Fibroblast of skin of right biceps (primary cell): Measurements from ENCODE around the gene CLEC19A.

Experiments used
- DNase-seq: peaks from one replicate; pipeline ENCODE4 v3.0.0-alpha.2; 2013

CLEC19A gene

GRCh38 chr16:19285431-19285830, at the start of gene CLEC19A:
TSS of gene CLEC19A (plus strand) at chr16:19285731. CDS start at chr16:19285852, 121 bp downstream.
- no peak for DNase-seq

- no peak for DNase-seq
Observed at GRCh38 chr16:19235886-19236285, 49.6 kb upstream of the CLEC19A start.

GRCh38 chr16:19236561-19237209, 48.8 kb upstream of the CLEC19A start:
- no peak for DNase-seq

- DNase-seq: no peak
Observed at GRCh38 chr16:19238406-19238805, 47.1 kb upstream of the CLEC19A start.

- DNase-seq: no peak
Observed at GRCh38 chr16:19239511-19240155, 45.9 kb upstream of the CLEC19A start.

- no peak for DNase-seq
Observed at GRCh38 chr16:19240494-19240893, 45.0 kb upstream of the CLEC19A start.

- DNase-seq: no peak
Observed at GRCh38 chr16:19241512-19241911, 44.0 kb upstream of the CLEC19A start.

- no peak for DNase-seq
Observed at GRCh38 chr16:19242186-19242585, 43.3 kb upstream of the CLEC19A start.

GRCh38 chr16:19242987-19243575, 42.5 kb upstream of the CLEC19A start:
- no peak for DNase-seq

- no peak for DNase-seq
Observed at GRCh38 chr16:19245326-19245925, 40.1 kb upstream of the CLEC19A start.

- DNase-seq: no peak
Observed at GRCh38 chr16:19252904-19253303, 32.6 kb upstream of the CLEC19A start.

- no peak for DNase-seq
Observed at GRCh38 chr16:19254611-19255010, 30.9 kb upstream of the CLEC19A start.

GRCh38 chr16:19264123-19264673, 21.3 kb upstream of the CLEC19A start:
- DNase-seq: no peak

GRCh38 chr16:19265380-19265930, 20.1 kb upstream of the CLEC19A start:
- DNase-seq: no peak

- no peak for DNase-seq
Observed at GRCh38 chr16:19266774-19267173, 18.8 kb upstream of the CLEC19A start.

GRCh38 chr16:19269098-19269497, 16.4 kb upstream of the CLEC19A start:
- DNase-seq: no peak

GRCh38 chr16:19274165-19274797, 11.2 kb upstream of the CLEC19A start:
- no peak for DNase-seq

GRCh38 chr16:19278403-19278802, 7.1 kb upstream of the CLEC19A start:
- no peak for DNase-seq

- DNase-seq: no peak
Observed at GRCh38 chr16:19281246-19281645, 4.3 kb upstream of the CLEC19A start.

GRCh38 chr16:19282101-19282500, 3.4 kb upstream of the CLEC19A start:
- no peak for DNase-seq

- no peak for DNase-seq
Observed at GRCh38 chr16:19283637-19284036, 1.9 kb upstream of the CLEC19A start.

- no peak for DNase-seq
Observed at GRCh38 chr16:19284207-19284606, 1.3 kb upstream of the CLEC19A start.

- DNase-seq: no peak
Observed at GRCh38 chr16:19286827-19287226, 1.3 kb downstream of the CLEC19A start.
